Gastrocnemius medialis (tissue), 4 donors: ENCODE results near the gene JSRP1.
A peak's percentile ranks its signal among the peaks of the same experiment; 100 is the strongest.

ENCODE experiments used
- CTCF ChIP-seq, 5 experiments: fragments of 450-650 bp in 3 of 5; fragments of 200-600 bp in 2 of 5; sonication (generic) in 2 of 5; IDR thresholded peaks in 4 of 5; conservative IDR thresholded peaks in 1 of 5; 1 replicate in 4 of 5; 2 replicates in 1 of 5; pipeline ENCODE4 v1.5.1; 2016 to 2019; ENCODE audit warnings: antibody characterized with exemption in 5 of 5, mild to moderate bottlenecking in 3 of 5, moderate library complexity in 3 of 5
- POLR2A ChIP-seq, 2 donors: fragments of 450-650 bp; IDR thresholded peaks; one replicate each; pipeline ENCODE4 v1.6.1; 2017; ENCODE audit warnings: antibody characterized with exemption in 2 of 2, mild to moderate bottlenecking in 2 of 2, moderate library complexity in 2 of 2

- TF ChIP-seq CTCF (IDR thresholded peaks at IDR 0.05 in 4 of 5, conservative IDR thresholded peaks at IDR 0.05 in 1 of 5), result peak; percentile 33 to 67 (median 52)
- no peak for TF ChIP-seq POLR2A (IDR thresholded peaks at IDR 0.05)
Measured at GRCh38 chr19:2261438-2262172, 5.4 kb upstream of the JSRP1 start.
